GM12878 (cell line): ENCODE data around the gene ZNF512B. TPM values are rescaled to one million over a fixed set of nuclear protein-coding genes. Genes with fewer than 3 reads are reported as not detected.

Experiments used
- ATAC-seq: fragments of 200-7000 bp; cut with Tn5 transposase; 3 replicates; pipeline ENCODE4 v1.9.1; 2020; ENCODE audit warnings: mild to moderate bottlenecking, moderate library complexity
- BruUV-seq: library from RNA; stranded (reverse); fragments of 400-500 nt; replicated peaks from 2 replicates; lab custom pipeline; 2021; lab: Mats Ljungman, UMichigan
- CTCF ChIA-PET: fragments of 300-600 bp; sonication (Branson Sonifier 250); formaldehyde crosslinking; extraction: SDS; loops from one replicate; lab custom pipeline; 2021; ENCODE audit warnings: inconsistent platforms; lab: Yijun Ruan, JAX
- POLR2A ChIA-PET: fragments of 350-600 bp; formaldehyde crosslinking; extraction: SDS; loops from one replicate; lab custom pipeline; 2021; ENCODE audit warnings: inconsistent platforms; lab: Charles Lee
- RAD21 ChIA-PET: fragments of 300-600 bp; sonication (Branson Sonifier 250); formaldehyde crosslinking; loops from one replicate; lab custom pipeline; 2023; ENCODE audit warnings: antibody characterized with exemption; ENCODE audit not compliant: unreplicated experiment; lab: Charles Lee
- SMC1A ChIA-PET: fragments of 300-600 bp; sonication (Branson Sonifier 250); formaldehyde crosslinking; loops from one replicate; lab custom pipeline; 2023; ENCODE audit not compliant: unreplicated experiment, uncharacterized antibody; lab: Charles Lee
- DNase-seq: peaks from one replicate; pipeline ENCODE4 v3.0.0-alpha.2; 2011; ENCODE audit warnings: low read depth, low spot score
- FAIRE-seq: peaks from 3 replicates; lab custom pipeline; 2011; peaks lifted over from hg19 to GRCh38; lab: Jason Lieb, UNC
- H2AFZ ChIP-seq: 2 replicates; pipeline ENCODE4 v1.6.0; 2011; ENCODE audit warnings: low read depth, low read length, control low read depth; ENCODE audit not compliant: control insufficient read depth
- H3K27ac ChIP-seq: 2 replicates; pipeline ENCODE4 v1.5.1; 2011; ENCODE audit warnings: control low read depth; ENCODE audit not compliant: control insufficient read depth, insufficient read depth
- H3K27me3 ChIP-seq, 2 experiments: replicated peaks in 1 of 2; 2 replicates each; pipeline versions ENCODE4 v1.6.0 to v1.6.1; 2011; ENCODE audit warnings: low read length in 1 of 2; ENCODE audit not compliant: control insufficient read depth in 2 of 2, insufficient read depth in 2 of 2
- H3K36me3 ChIP-seq, 2 experiments: 2 replicates each; pipeline ENCODE4 v1.5.1; 2011; ENCODE audit warnings: low read length in 1 of 2; ENCODE audit not compliant: control insufficient read depth in 2 of 2, insufficient read depth in 2 of 2
- H3K4me1 ChIP-seq: 2 replicates; pipeline ENCODE4 v1.6.1; 2011; ENCODE audit warnings: mild to moderate bottlenecking, low read length, moderate library complexity, mixed read lengths; ENCODE audit not compliant: control insufficient read depth, insufficient read depth
- H3K4me2 ChIP-seq: 2 replicates; pipeline ENCODE4 v1.6.0; 2011; ENCODE audit warnings: control low read depth; ENCODE audit not compliant: control insufficient read depth, insufficient read depth
- H3K4me3 ChIP-seq: fragments of 200-600 bp; sonication (generic); 2 replicates; pipeline ENCODE4 v1.5.1; 2016
- H3K79me2 ChIP-seq: 2 replicates; pipeline ENCODE4 v1.6.0; 2011; ENCODE audit warnings: low read length; ENCODE audit not compliant: control insufficient read depth, insufficient read depth
- H3K9ac ChIP-seq: 2 replicates; pipeline ENCODE4 v1.8.0; 2011; ENCODE audit warnings: low read length, control low read depth, mixed read lengths; ENCODE audit not compliant: control insufficient read depth, insufficient read depth
- H3K9me3 ChIP-seq: replicated peaks from 3 replicates; pipeline ENCODE4 v1.5.1; 2011; ENCODE audit warnings: mild to moderate bottlenecking, low read length; ENCODE audit not compliant: control insufficient read depth, insufficient read depth
- H4K20me1 ChIP-seq: 2 replicates; pipeline ENCODE4 v1.6.0; 2011; ENCODE audit not compliant: control insufficient read depth, insufficient read depth
- CBX5 ChIP-seq: sonication (generic); IDR thresholded peaks from 2 replicates; pipeline ENCODE4 v1.6.1; 2016; ENCODE audit warnings: low read depth, moderate library complexity, mild to moderate bottlenecking, inconsistent platforms
- ETV6 ChIP-seq, 2 experiments: fragments of 450-650 bp in 1 of 2; IDR thresholded peaks in 1 of 2; conservative IDR thresholded peaks in 1 of 2; 2 replicates each; pipeline ENCODE4 v1.6.1; 2014; ENCODE audit warnings: antibody characterized with exemption in 1 of 2, borderline replicate concordance in 1 of 2, low read depth in 1 of 2, mild to moderate bottlenecking in 1 of 2, moderate library complexity in 1 of 2
- GATAD2B ChIP-seq: fragments of 450-650 bp; conservative IDR thresholded peaks from 2 replicates; pipeline ENCODE4 v1.6.1; 2017; ENCODE audit warnings: low read depth, mild to moderate bottlenecking, moderate library complexity
- HDGF ChIP-seq: fragments of 450-650 bp; IDR thresholded peaks from 2 replicates; pipeline ENCODE4 v1.6.1; 2016; ENCODE audit warnings: antibody characterized with exemption
- NFXL1 ChIP-seq: fragments of 450-650 bp; IDR thresholded peaks from 2 replicates; pipeline ENCODE4 v1.6.1; 2017; ENCODE audit warnings: antibody characterized with exemption, mild to moderate bottlenecking, borderline replicate concordance
- POLR2A ChIP-seq: IDR thresholded peaks from 2 replicates; pipeline ENCODE4 v1.6.1; 2011; ENCODE audit warnings: low read depth, mild to moderate bottlenecking, low read length
- RCOR1 ChIP-seq: conservative IDR thresholded peaks from 2 replicates; pipeline ENCODE4 v1.6.1; 2012; ENCODE audit warnings: low read depth, low read length, improper control_type of control experiment
- RFX5 ChIP-seq: IDR thresholded peaks from 2 replicates; pipeline ENCODE4 v1.6.1; 2011; ENCODE audit warnings: low read depth, low read length, improper control_type of control experiment
- STAT1 ChIP-seq: fragments of 450-650 bp; conservative IDR thresholded peaks from 2 replicates; pipeline ENCODE4 v1.6.1; 2014; ENCODE audit warnings: antibody characterized with exemption, mild to moderate bottlenecking
- SUPT20H ChIP-seq: IDR thresholded peaks from 2 replicates; pipeline ENCODE4 v1.6.1; 2011; ENCODE audit warnings: low read depth, mild to moderate bottlenecking, low read length, moderate library complexity, borderline replicate concordance; ENCODE audit not compliant: control insufficient read depth
- ZNF622 ChIP-seq: fragments of 450-650 bp; IDR thresholded peaks from 2 replicates; pipeline ENCODE4 v1.6.1; 2017; ENCODE audit warnings: mild to moderate bottlenecking, inconsistent platforms
- WGBS: methylation state at CpG from one replicate; pipeline ENCODE4 v1.1.6; 2016; ENCODE audit warnings: low lambda C conversion rate; ENCODE audit not compliant: insufficient replicate concordance, insufficient coverage; ENCODE audit errors: missing lambda C conversion rate; 5-methylcytosine and 5-hydroxymethylcytosine counted together
- in situ Hi-C: fragments of 300-500 bp; cut with MboI; formaldehyde crosslinking; loops from 9 replicates; pipeline ENCODE4 v1.14.3; 2018; ENCODE audit warnings: mixed read lengths
- intact Hi-C: fragments of 100-400 bp; cut with micrococcal nuclease; formaldehyde crosslinking; loops from one replicate; pipeline ENCODE4 v1.14.2; 2022; ENCODE audit not compliant: unreplicated experiment
- polyA plus RNA-seq, 11 experiments: library from polyadenylated mRNA; depleted of rRNA in 4 of 11; unstranded in 6 of 11; stranded (reverse) in 5 of 11; fragments of >200 nt; fragmentation: Nextera tagmentation in 4 of 11; fragmentation: Illumina TruSeq in 1 of 11; extraction: Ambion mirVana in 4 of 11; extraction: Trizol in 1 of 11; gene quantifications; 1 replicate in 1 of 11; 2 replicates in 10 of 11; pipeline versions ENCODE4 v1.2.1 to v1.2.3, GENCODE V29; 2011 to 2016; ENCODE audit warnings: inconsistent platforms in 2 of 11, missing spikeins in 2 of 11, low read depth in 1 of 11
- total RNA-seq, 4 experiments: library from RNA; depleted of rRNA in 3 of 4; stranded (reverse); fragments of >200 nt in 3 of 4; fragmentation: Illumina TruSeq in 1 of 4; extraction: Trizol in 1 of 4; gene quantifications; 2 replicates each; pipeline versions ENCODE4 v1.2.1 to v1.2.3, GENCODE V29; 2013 to 2021
- TF ChIP-seq, protein P1 (sequence below): fragments of 450-650 bp; IDR thresholded peaks from 2 replicates; pipeline ENCODE4 v1.6.1; 2018; ENCODE audit warnings: borderline replicate concordance, mild to moderate bottlenecking; ENCODE audit not compliant: partially characterized antibody
- TF ChIP-seq, protein P2 (sequence below): fragments of 450-650 bp; IDR thresholded peaks from 2 replicates; pipeline ENCODE4 v1.6.1; 2014; ENCODE audit warnings: mild to moderate bottlenecking
- TF ChIP-seq, protein P3 (sequence below): IDR thresholded peaks from 2 replicates; pipeline ENCODE4 v1.6.1; 2011; ENCODE audit warnings: borderline replicate concordance, low read depth, mild to moderate bottlenecking, moderate library complexity, low read length; ENCODE audit not compliant: insufficient read depth, poor library complexity, severe bottlenecking
- TF ChIP-seq, protein P4 (sequence below): fragments of 450-650 bp; IDR thresholded peaks from 2 replicates; pipeline ENCODE4 v1.6.1; 2016; ENCODE audit warnings: mild to moderate bottlenecking, moderate library complexity, borderline replicate concordance

The ZNF512B gene
- total and polyA plus RNA-seq, 10 of the 15 experiments (the other 5 are each of a cell fraction or from before 2014, with no cell fraction given): 0.06 to 23.9 (median 4.0) TPM

DNA sequence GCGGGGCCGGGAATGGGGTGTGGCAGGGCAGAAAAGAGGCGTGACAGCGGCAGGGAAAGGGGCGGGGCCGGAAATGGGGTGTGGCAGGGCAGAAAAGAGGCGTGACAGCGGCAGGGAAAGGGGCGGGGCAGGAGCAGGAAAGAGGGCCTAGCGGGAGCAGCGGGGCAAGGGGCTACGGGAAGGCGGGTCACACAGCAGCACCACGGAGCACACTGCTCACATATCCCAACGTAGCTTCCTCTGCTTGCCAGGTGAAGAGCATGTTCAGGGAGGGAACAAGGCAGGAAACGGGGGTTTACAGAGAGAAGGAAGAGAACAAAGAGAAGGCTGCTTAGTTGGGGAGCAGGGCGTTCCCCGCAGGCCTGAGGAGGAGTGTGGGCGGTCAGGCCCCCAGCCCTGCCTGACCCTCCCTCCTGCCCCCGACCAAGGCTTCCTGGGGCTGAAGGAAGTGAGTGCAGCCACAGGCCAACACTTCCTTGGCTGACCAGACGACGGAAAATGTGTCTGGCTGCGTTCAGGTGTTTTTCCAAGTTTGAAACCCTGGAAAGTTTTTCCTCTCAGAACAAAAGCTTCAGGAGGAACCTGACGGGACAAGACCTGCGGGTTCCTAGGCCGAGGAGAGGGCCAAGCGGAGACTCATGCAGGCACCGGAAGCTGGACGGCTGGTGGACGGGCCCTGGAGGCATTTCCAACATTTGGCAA is 27.3 kb downstream of the ZNF512B start:
- FAIRE-seq (no peak), ATAC-seq (no peak), DNase-seq (no peak)
- in situ Hi-C loops (no loop called here), intact Hi-C loops (no loop called here)
- Histone ChIP-seq H3K27me3 (no peaks in the 10 kb centered on the region), H3K4me1 (peaks cover 2% of the 10 kb centered on the region), H3K79me2 (peaks cover 1% of the 10 kb centered on the region), H2AFZ (no peak overlapping the region), H3K36me3 (peaks cover 17 to 47% of the 10 kb centered on the region in 2 experiments; a peak in 3 of 4 replicates), H3K4me3 (no peak overlapping the region), H3K27ac (no peak overlapping the region), H3K4me2 (no peak overlapping the region), H3K9ac (no peak overlapping the region), H3K9me3 (no peaks in the 10 kb centered on the region; the same call in 2 of the 3 replicates), H4K20me1 (no peaks in the 10 kb centered on the region)
- CTCF ChIA-PET: no interaction called here
- BruUV-seq: no TSS peak
- 73% methylated on average over 21 of the region's 30 CpGs for WGBS
- RAD21 ChIA-PET: no interaction called here
- POLR2A ChIA-PET: no interaction called here
- SMC1A ChIA-PET: no interaction called here
- TF ChIP-seq, protein P1, sequence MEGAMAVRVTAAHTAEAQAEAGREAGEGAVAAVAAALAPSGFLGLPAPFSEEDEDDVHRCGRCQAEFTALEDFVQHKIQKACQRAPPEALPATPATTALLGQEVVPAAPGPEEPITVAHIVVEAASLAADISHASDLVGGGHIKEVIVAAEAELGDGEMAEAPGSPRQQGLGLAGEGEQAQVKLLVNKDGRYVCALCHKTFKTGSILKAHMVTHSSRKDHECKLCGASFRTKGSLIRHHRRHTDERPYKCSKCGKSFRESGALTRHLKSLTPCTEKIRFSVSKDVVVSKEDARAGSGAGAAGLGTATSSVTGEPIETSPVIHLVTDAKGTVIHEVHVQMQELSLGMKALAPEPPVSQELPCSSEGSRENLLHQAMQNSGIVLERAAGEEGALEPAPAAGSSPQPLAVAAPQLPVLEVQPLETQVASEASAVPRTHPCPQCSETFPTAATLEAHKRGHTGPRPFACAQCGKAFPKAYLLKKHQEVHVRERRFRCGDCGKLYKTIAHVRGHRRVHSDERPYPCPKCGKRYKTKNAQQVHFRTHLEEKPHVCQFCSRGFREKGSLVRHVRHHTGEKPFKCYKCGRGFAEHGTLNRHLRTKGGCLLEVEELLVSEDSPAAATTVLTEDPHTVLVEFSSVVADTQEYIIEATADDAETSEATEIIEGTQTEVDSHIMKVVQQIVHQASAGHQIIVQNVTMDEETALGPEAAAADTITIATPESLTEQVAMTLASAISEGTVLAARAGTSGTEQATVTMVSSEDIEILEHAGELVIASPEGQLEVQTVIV: no peak
- TF ChIP-seq RCOR1 (no peak), STAT1 (no peak), POLR2A (0 out of 2 replicates have a peak, but pooled peaks have one; percentile 6), SUPT20H (no peak), ZNF622 (no peak), HDGF (no peak), GATAD2B (no peak), NFXL1 (no peak), CBX5 (no peak), RFX5 (no peak), ETV6 (conservative IDR thresholded peaks at IDR 0.05 in 1 of 2, IDR thresholded peaks at IDR 0.05 in 1 of 2; ENCODE audit: borderline replicate concordance in 1 of 2, low read depth in 1 of 2) (no peak)
- TF ChIP-seq, protein P2, sequence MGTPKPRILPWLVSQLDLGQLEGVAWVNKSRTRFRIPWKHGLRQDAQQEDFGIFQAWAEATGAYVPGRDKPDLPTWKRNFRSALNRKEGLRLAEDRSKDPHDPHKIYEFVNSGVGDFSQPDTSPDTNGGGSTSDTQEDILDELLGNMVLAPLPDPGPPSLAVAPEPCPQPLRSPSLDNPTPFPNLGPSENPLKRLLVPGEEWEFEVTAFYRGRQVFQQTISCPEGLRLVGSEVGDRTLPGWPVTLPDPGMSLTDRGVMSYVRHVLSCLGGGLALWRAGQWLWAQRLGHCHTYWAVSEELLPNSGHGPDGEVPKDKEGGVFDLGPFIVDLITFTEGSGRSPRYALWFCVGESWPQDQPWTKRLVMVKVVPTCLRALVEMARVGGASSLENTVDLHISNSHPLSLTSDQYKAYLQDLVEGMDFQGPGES: no peak
- TF ChIP-seq, protein P3, sequence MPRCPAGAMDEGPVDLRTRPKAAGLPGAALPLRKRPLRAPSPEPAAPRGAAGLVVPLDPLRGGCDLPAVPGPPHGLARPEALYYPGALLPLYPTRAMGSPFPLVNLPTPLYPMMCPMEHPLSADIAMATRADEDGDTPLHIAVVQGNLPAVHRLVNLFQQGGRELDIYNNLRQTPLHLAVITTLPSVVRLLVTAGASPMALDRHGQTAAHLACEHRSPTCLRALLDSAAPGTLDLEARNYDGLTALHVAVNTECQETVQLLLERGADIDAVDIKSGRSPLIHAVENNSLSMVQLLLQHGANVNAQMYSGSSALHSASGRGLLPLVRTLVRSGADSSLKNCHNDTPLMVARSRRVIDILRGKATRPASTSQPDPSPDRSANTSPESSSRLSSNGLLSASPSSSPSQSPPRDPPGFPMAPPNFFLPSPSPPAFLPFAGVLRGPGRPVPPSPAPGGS: no peak
- TF ChIP-seq, protein P4, sequence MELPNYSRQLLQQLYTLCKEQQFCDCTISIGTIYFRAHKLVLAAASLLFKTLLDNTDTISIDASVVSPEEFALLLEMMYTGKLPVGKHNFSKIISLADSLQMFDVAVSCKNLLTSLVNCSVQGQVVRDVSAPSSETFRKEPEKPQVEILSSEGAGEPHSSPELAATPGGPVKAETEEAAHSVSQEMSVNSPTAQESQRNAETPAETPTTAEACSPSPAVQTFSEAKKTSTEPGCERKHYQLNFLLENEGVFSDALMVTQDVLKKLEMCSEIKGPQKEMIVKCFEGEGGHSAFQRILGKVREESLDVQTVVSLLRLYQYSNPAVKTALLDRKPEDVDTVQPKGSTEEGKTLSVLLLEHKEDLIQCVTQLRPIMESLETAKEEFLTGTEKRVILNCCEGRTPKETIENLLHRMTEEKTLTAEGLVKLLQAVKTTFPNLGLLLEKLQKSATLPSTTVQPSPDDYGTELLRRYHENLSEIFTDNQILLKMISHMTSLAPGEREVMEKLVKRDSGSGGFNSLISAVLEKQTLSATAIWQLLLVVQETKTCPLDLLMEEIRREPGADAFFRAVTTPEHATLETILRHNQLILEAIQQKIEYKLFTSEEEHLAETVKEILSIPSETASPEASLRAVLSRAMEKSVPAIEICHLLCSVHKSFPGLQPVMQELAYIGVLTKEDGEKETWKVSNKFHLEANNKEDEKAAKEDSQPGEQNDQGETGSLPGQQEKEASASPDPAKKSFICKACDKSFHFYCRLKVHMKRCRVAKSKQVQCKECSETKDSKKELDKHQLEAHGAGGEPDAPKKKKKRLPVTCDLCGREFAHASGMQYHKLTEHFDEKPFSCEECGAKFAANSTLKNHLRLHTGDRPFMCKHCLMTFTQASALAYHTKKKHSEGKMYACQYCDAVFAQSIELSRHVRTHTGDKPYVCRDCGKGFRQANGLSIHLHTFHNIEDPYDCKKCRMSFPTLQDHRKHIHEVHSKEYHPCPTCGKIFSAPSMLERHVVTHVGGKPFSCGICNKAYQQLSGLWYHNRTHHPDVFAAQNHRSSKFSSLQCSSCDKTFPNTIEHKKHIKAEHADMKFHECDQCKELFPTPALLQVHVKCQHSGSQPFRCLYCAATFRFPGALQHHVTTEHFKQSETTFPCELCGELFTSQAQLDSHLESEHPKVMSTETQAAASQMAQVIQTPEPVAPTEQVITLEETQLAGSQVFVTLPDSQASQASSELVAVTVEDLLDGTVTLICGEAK: no peak
